ENCODE results near the gene AGK.
A peak's percentile ranks its signal among the peaks of the same experiment; 100 is the strongest.

AGK gene

GRCh38 chr7:141551094-141551781 lies at the start of gene AGK:
Gene AGK (plus strand): TSS chr7:141551410. CDS start chr7:141555467, 4,057 bp downstream.
- Histone ChIP-seq H3K9ac (ENCODE audit: low read depth, low read length) (peak within 1 kb of the TSS; percentile 80), H3K4me1 (ENCODE audit: control insufficient read depth, insufficient read depth, low read length) (no peaks in the 10 kb centered on the region), H3K36me3 (ENCODE audit: control insufficient read depth, insufficient read depth, low read length) (no peaks in the 10 kb centered on the region), H3K27me3 (ENCODE audit: control insufficient read depth, insufficient read depth, low read length) (no peaks in the 10 kb centered on the region), H3K9me3 (ENCODE audit: control insufficient read depth, insufficient read depth, low read length) (no peaks in the 10 kb centered on the region), H3K4me3 (ENCODE audit: low read depth, low read length) (peak within 1 kb of the TSS; percentile 61)

GRCh38 chr7:141501451-141501850 lies 49.8 kb upstream of the AGK start:
- H3K4me3 ChIP-seq (ENCODE audit: low read depth, low read length) = no peak overlapping the region
- no peaks in the 10 kb centered on the region for H3K36me3 ChIP-seq (ENCODE audit: control insufficient read depth, insufficient read depth, low read length)
- no peaks in the 10 kb centered on the region for H3K27me3 ChIP-seq (ENCODE audit: control insufficient read depth, insufficient read depth, low read length)
- H3K9me3 ChIP-seq (ENCODE audit: control insufficient read depth, insufficient read depth, low read length) = no peaks in the 10 kb centered on the region
- no peak overlapping the region for H3K9ac ChIP-seq (ENCODE audit: low read depth, low read length)
- no peaks in the 10 kb centered on the region for H3K4me1 ChIP-seq (ENCODE audit: control insufficient read depth, insufficient read depth, low read length)

- H3K4me3 ChIP-seq (ENCODE audit: low read depth, low read length) = peak overlapping the region; percentile 71
- H3K4me1 ChIP-seq (ENCODE audit: control insufficient read depth, insufficient read depth, low read length) = peaks cover 5% of the 10 kb centered on the region
- H3K9ac ChIP-seq (ENCODE audit: low read depth, low read length) = peak overlapping the region; percentile 72
Measured at GRCh38 chr7:141511316-141511675, 39.9 kb upstream of the AGK start.

GRCh38 chr7:141511676-141512396 lies 39.4 kb upstream of the AGK start:
- peaks cover 4% of the 10 kb centered on the region for H3K9me3 ChIP-seq (ENCODE audit: control insufficient read depth, insufficient read depth, low read length)
- peak overlapping the region; percentile 71 for H3K4me3 ChIP-seq (ENCODE audit: low read depth, low read length)
- H3K36me3 ChIP-seq (ENCODE audit: control insufficient read depth, insufficient read depth, low read length) = no peaks in the 10 kb centered on the region
- H3K4me1 ChIP-seq (ENCODE audit: control insufficient read depth, insufficient read depth, low read length) = peaks cover 5% of the 10 kb centered on the region
- peak overlapping the region; percentile 72 for H3K9ac ChIP-seq (ENCODE audit: low read depth, low read length)
- H3K27me3 ChIP-seq (ENCODE audit: control insufficient read depth, insufficient read depth, low read length) = peaks cover 8% of the 10 kb centered on the region

More at GRCh38 chr7:141511316-141511675, 39.9 kb upstream of the AGK start:
- Histone ChIP-seq H3K27me3 (ENCODE audit: control insufficient read depth, insufficient read depth, low read length) (peaks cover 8% of the 10 kb centered on the region), H3K9me3 (ENCODE audit: control insufficient read depth, insufficient read depth, low read length) (peaks cover 4% of the 10 kb centered on the region), H3K36me3 (ENCODE audit: control insufficient read depth, insufficient read depth, low read length) (no peaks in the 10 kb centered on the region)

- no peak overlapping the region for H3K4me3 ChIP-seq (ENCODE audit: low read depth, low read length)
- H3K4me1 ChIP-seq (ENCODE audit: control insufficient read depth, insufficient read depth, low read length) = peaks cover 5% of the 10 kb centered on the region
- peaks cover 4% of the 10 kb centered on the region for H3K9me3 ChIP-seq (ENCODE audit: control insufficient read depth, insufficient read depth, low read length)
- no peak overlapping the region for H3K9ac ChIP-seq (ENCODE audit: low read depth, low read length)
- peaks cover 8% of the 10 kb centered on the region for H3K27me3 ChIP-seq (ENCODE audit: control insufficient read depth, insufficient read depth, low read length)
- H3K36me3 ChIP-seq (ENCODE audit: control insufficient read depth, insufficient read depth, low read length) = no peaks in the 10 kb centered on the region
Measured at GRCh38 chr7:141512597-141512996, 38.6 kb upstream of the AGK start.

- no peaks in the 10 kb centered on the region for H3K36me3 ChIP-seq (ENCODE audit: control insufficient read depth, insufficient read depth, low read length)
Measured at GRCh38 chr7:141513720-141514119, 37.5 kb upstream of the AGK start.

GRCh38 chr7:141515941-141516340 lies 35.3 kb upstream of the AGK start:
- Histone ChIP-seq H3K4me1 (ENCODE audit: control insufficient read depth, insufficient read depth, low read length) (peaks cover 2% of the 10 kb centered on the region), H3K36me3 (ENCODE audit: control insufficient read depth, insufficient read depth, low read length) (no peaks in the 10 kb centered on the region), H3K27me3 (ENCODE audit: control insufficient read depth, insufficient read depth, low read length) (peaks cover 8% of the 10 kb centered on the region)

More at GRCh38 chr7:141513720-141514119, 37.5 kb upstream of the AGK start:
- Histone ChIP-seq H3K9ac (ENCODE audit: low read depth, low read length) (no peak overlapping the region), H3K4me3 (ENCODE audit: low read depth, low read length) (no peak overlapping the region), H3K4me1 (ENCODE audit: control insufficient read depth, insufficient read depth, low read length) (peaks cover 5% of the 10 kb centered on the region), H3K27me3 (ENCODE audit: control insufficient read depth, insufficient read depth, low read length) (peaks cover 8% of the 10 kb centered on the region), H3K9me3 (ENCODE audit: control insufficient read depth, insufficient read depth, low read length) (no peaks in the 10 kb centered on the region)

GRCh38 chr7:141519623-141520022 lies 31.6 kb upstream of the AGK start:
- no peaks in the 10 kb centered on the region for H3K27me3 ChIP-seq (ENCODE audit: control insufficient read depth, insufficient read depth, low read length)
- H3K36me3 ChIP-seq (ENCODE audit: control insufficient read depth, insufficient read depth, low read length) = no peaks in the 10 kb centered on the region
- no peaks in the 10 kb centered on the region for H3K4me1 ChIP-seq (ENCODE audit: control insufficient read depth, insufficient read depth, low read length)

More at GRCh38 chr7:141515941-141516340, 35.3 kb upstream of the AGK start:
- Histone ChIP-seq H3K9me3 (ENCODE audit: control insufficient read depth, insufficient read depth, low read length) (no peaks in the 10 kb centered on the region), H3K9ac (ENCODE audit: low read depth, low read length) (no peak overlapping the region), H3K4me3 (ENCODE audit: low read depth, low read length) (no peak overlapping the region)

GRCh38 chr7:141522657-141523342 lies 28.4 kb upstream of the AGK start:
- H3K9me3 ChIP-seq (ENCODE audit: control insufficient read depth, insufficient read depth, low read length) = no peaks in the 10 kb centered on the region
- no peaks in the 10 kb centered on the region for H3K36me3 ChIP-seq (ENCODE audit: control insufficient read depth, insufficient read depth, low read length)
- no peak overlapping the region for H3K9ac ChIP-seq (ENCODE audit: low read depth, low read length)
- peaks cover 2% of the 10 kb centered on the region for H3K4me1 ChIP-seq (ENCODE audit: control insufficient read depth, insufficient read depth, low read length)
- H3K27me3 ChIP-seq (ENCODE audit: control insufficient read depth, insufficient read depth, low read length) = no peaks in the 10 kb centered on the region
- no peak overlapping the region for H3K4me3 ChIP-seq (ENCODE audit: low read depth, low read length)

More at GRCh38 chr7:141519623-141520022, 31.6 kb upstream of the AGK start:
- no peak overlapping the region for H3K4me3 ChIP-seq (ENCODE audit: low read depth, low read length)
- H3K9ac ChIP-seq (ENCODE audit: low read depth, low read length) = no peak overlapping the region
- no peaks in the 10 kb centered on the region for H3K9me3 ChIP-seq (ENCODE audit: control insufficient read depth, insufficient read depth, low read length)

- H3K36me3 ChIP-seq (ENCODE audit: control insufficient read depth, insufficient read depth, low read length) = no peaks in the 10 kb centered on the region
- H3K4me1 ChIP-seq (ENCODE audit: control insufficient read depth, insufficient read depth, low read length) = peaks cover 2% of the 10 kb centered on the region
- H3K9me3 ChIP-seq (ENCODE audit: control insufficient read depth, insufficient read depth, low read length) = no peaks in the 10 kb centered on the region
Measured at GRCh38 chr7:141525973-141526514, 25.2 kb upstream of the AGK start.

GRCh38 chr7:141527076-141527475 lies 24.1 kb upstream of the AGK start:
- H3K9me3 ChIP-seq (ENCODE audit: control insufficient read depth, insufficient read depth, low read length) = no peaks in the 10 kb centered on the region
- H3K9ac ChIP-seq (ENCODE audit: low read depth, low read length) = no peak overlapping the region
- no peak overlapping the region for H3K4me3 ChIP-seq (ENCODE audit: low read depth, low read length)
- peaks cover 2% of the 10 kb centered on the region for H3K4me1 ChIP-seq (ENCODE audit: control insufficient read depth, insufficient read depth, low read length)
- H3K27me3 ChIP-seq (ENCODE audit: control insufficient read depth, insufficient read depth, low read length) = no peaks in the 10 kb centered on the region
- H3K36me3 ChIP-seq (ENCODE audit: control insufficient read depth, insufficient read depth, low read length) = no peaks in the 10 kb centered on the region

More at GRCh38 chr7:141525973-141526514, 25.2 kb upstream of the AGK start:
- no peak overlapping the region for H3K4me3 ChIP-seq (ENCODE audit: low read depth, low read length)
- H3K9ac ChIP-seq (ENCODE audit: low read depth, low read length) = no peak overlapping the region
- no peaks in the 10 kb centered on the region for H3K27me3 ChIP-seq (ENCODE audit: control insufficient read depth, insufficient read depth, low read length)
